ENCODE measurements around the gene TENT4B. TPM values are rescaled to one million over a fixed set of nuclear protein-coding genes. Genes with fewer than 3 reads are reported as not detected.

TENT4B gene
- total RNA-seq, 8 experiments from 2014 or later = 8.4 to 19.8 (median 10.1) TPM

DNA sequence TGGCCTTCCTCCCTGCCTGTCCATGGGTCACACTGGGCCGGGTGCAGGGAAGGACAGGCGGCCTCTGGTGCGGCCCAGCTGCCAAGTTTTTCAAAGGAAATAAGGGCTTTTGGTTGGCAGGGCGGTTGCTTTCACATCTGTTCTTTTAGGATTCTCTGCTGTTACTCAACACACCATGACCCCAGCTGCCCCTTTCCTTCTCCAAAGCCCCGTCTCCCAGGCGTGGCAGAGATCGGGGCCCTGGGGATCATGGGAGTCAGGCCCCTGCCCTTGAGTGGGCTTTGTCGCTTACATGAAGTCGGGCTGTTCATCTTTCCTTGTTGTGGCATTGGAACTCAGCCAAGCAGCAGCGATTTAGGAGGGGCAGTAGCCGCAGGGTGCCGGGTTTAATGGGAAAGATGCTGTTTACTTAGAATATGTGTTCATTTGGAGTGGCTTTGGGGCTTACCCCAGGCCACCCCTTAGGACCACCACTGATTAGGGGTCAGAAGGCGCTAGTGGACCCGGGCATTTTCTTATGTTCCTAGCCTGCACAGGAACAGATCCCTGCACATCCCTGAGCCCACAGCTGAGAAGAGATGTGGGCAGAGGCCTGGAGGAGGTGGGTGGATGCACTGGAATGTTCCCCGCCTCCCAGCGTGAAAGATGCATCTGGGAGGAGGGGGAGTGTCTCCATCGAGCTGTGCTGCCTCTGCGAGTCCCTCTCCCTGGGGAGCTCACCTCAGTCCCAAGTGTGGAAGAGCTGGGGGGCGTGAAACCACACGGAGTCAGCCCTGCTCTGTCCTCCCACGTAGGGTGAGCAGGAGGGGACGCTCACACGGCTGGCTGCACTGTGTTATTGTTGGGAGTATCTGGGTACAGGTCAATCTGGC is 106.5 kb downstream of the TENT4B start:
- Histone ChIP-seq H3K27ac (peak overlapping the region in 1 of 2 donors; percentile 45), H3K4me3 (no peak overlapping the region), H3K4me1 (replicated peaks in 1 of 2) (peaks cover 14 to 20% of the 10 kb centered on the region in 2 donors)
- ATAC-seq (replicated peaks in 6 of 8) = peak; percentile 45 to 91 (median 82)
- in situ Hi-C loops (cut with MboI; ENCODE audit: low pct_unique_long_range_greater_than_20kb in 2 of 9, low sequenced_read_pairs in 9 of 9, unreplicated experiment in 9 of 9) = no loop called here
- WGBS, 10 experiments = 0 to 30% (median 20%) methylated on average over 1 to 10 of the region's 23 CpGs; no CpG with 5 or more reads in 1 of the 10 experiments

- Histone ChIP-seq H3K27ac (peak overlapping the region in 1 of 2 donors; percentile 45), H3K4me3 (no peak overlapping the region), H3K4me1 (replicated peaks in 1 of 2) (peaks cover 14 to 20% of the 10 kb centered on the region in 2 donors)
- in situ Hi-C loops (cut with MboI; ENCODE audit: low pct_unique_long_range_greater_than_20kb in 2 of 9, low sequenced_read_pairs in 9 of 9, unreplicated experiment in 9 of 9) = no loop called here
- no peak for ATAC-seq (replicated peaks in 6 of 8)
- WGBS, 10 experiments = 73 to 100% (median 90%) methylated on average over 1 to 5 of the region's 9 CpGs; no CpG with 5 or more reads in 4 of the 10 experiments
Measured at GRCh38 chr16:50260206-50261159, 107.4 kb downstream of the TENT4B start.

DNA sequence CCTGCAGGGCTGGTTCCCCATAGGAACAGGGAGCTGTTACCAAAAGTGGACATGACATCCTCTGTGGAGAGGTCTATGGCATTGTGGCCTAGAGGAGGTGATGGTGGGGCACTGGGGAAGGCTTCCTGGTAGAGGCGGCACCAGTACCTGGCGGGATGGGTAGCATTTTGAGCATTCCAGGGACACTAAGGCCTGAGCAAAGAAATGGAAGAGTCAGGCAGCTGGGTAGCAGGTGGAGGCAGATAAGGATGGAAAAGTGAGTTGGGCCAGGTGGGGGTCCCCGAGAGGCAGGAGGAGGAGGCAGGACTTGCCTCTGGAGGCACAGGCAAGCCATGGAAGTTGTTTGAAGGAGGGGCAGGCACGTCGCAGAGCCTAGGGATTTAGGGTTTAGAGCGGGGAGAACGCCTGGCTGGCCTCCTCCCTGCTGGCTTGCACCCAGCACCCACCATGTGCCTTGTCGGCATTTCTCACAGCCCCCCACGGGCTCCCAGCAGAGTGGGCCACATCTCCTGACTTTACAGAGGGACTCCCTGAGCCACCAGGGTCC is 108.1 kb downstream of the TENT4B start:
- Histone ChIP-seq H3K4me3 (no peak overlapping the region), H3K27ac (no peak overlapping the region), H3K4me1 (replicated peaks in 1 of 2) (peaks cover 17 to 28% of the 10 kb centered on the region in 2 donors)
- in situ Hi-C loops (cut with MboI; ENCODE audit: low pct_unique_long_range_greater_than_20kb in 2 of 9, low sequenced_read_pairs in 9 of 9, unreplicated experiment in 9 of 9) = no loop called here
- no peak for ATAC-seq (replicated peaks in 6 of 8)
- WGBS, 10 experiments = 43 to 100% (median 88%) methylated on average over 1 to 3 of the region's 9 CpGs; no CpG with 5 or more reads in 4 of the 10 experiments

- WGBS, 10 experiments = 56 to 100% (median 71%) methylated on average over 1 to 7 of the region's 11 CpGs; no CpG with 5 or more reads in 5 of the 10 experiments
- no peak for ATAC-seq (replicated peaks in 6 of 8)
- Histone ChIP-seq H3K4me3 (no peak overlapping the region), H3K27ac (no peak overlapping the region), H3K4me1 (replicated peaks in 1 of 2) (peaks cover 23 to 33% of the 10 kb centered on the region in 2 donors)
- in situ Hi-C loops (cut with MboI; ENCODE audit: low pct_unique_long_range_greater_than_20kb in 2 of 9, low sequenced_read_pairs in 9 of 9, unreplicated experiment in 9 of 9) = no loop called here
Measured at GRCh38 chr16:50261707-50262235, 108.7 kb downstream of the TENT4B start.

DNA sequence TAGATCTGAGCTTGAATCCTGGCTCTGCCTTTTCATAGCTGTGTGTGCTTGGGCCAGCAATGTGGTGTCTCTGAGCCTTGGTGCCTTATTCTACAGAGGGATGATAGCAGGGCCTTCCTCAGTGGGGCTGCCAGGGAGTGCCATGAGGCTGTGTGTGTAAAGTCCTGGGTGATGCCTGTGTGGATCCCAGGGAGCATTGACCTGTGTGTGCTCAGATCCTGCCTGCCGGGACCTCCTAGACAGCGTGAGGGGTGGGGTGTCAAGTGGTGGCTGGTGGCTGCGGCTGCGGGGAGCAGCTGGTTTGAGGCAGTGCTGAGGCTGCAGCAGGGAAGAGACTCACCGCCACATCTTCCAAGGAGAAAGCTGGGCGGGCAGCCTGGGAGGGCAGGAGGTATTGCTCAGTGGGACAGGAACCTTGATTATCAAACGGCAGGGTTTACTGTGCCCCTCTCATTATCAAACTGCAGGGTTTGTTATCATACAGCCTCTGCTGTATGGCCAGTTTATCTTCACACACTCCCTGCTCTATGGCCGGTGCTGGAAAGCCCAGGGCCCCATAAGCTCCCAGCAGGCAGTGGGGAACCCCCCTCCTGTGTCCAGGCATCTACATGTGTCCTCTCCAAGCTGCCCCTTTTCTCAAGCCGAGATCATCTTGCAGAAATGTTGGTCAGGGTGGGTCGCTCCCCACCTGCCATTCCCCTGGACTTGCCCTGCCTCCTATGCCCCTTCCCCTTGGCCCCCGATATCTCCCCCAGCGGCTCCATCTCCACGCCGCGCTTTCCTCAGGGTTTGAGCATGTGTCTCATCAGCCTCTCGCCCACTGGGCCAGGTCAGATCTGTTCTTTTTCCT is 110.2 kb downstream of the TENT4B start:
- H3K4me1 ChIP-seq (replicated peaks in 1 of 2) = peaks cover 29 to 44% of the 10 kb centered on the region in 2 donors
- H3K4me3 ChIP-seq = no peak overlapping the region
- H3K27ac ChIP-seq = peak overlapping the region in 1 of 2 donors; percentile 28
- peak in 1 of 8 experiments; percentile 6 for ATAC-seq (replicated peaks in 6 of 8)
- 57 to 100% (median 60%) methylated on average over 1 to 3 of the region's 16 CpGs; no CpG with 5 or more reads in 7 of the 10 experiments for WGBS, 10 experiments
- in situ Hi-C loops (cut with MboI; ENCODE audit: low pct_unique_long_range_greater_than_20kb in 2 of 9, low sequenced_read_pairs in 9 of 9, unreplicated experiment in 9 of 9) = no loop called here

GRCh38 chr16:50263940-50264929 is 111.1 kb downstream of the TENT4B start:
- no peak for ATAC-seq (replicated peaks in 6 of 8)
- Histone ChIP-seq H3K27ac (no peak overlapping the region), H3K4me1 (replicated peaks in 1 of 2) (peaks cover 24 to 42% of the 10 kb centered on the region in 2 donors), H3K4me3 (no peak overlapping the region)
- WGBS, 10 experiments = 52 to 100% (median 79%) methylated on average over 1 to 6 of the region's 8 CpGs; no CpG with 5 or more reads in 4 of the 10 experiments
- in situ Hi-C loops (cut with MboI; ENCODE audit: low pct_unique_long_range_greater_than_20kb in 2 of 9, low sequenced_read_pairs in 9 of 9, unreplicated experiment in 9 of 9) = no loop called here

DNA sequence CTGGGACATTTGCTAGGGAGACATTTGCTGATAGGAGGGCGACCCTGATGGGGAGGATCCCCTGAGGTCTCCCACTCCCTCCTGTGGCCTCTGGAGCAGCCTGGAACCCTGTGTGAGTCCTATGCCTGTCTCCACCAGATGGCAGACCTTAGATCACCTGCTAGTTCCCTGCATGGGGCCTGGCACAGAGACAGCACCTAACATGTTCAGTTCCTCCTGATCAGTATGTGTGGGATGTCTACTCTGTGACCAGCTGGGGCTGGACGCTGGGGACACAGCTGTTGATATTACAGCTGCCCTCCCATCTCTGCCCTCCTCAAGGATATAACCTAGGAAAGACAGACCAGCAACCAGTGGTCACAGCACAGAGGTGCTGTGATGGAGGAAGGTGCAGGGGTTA is 112.2 kb downstream of the TENT4B start:
- peaks cover 15 to 34% of the 10 kb centered on the region in 2 donors for H3K4me1 ChIP-seq (replicated peaks in 1 of 2)
- WGBS, 10 experiments = 60 to 83% (median 80%) methylated on average over 1 to 2 of the region's 2 CpGs; no CpG with 5 or more reads in 7 of the 10 experiments

GRCh38 chr16:50265716-50266336 is 112.7 kb downstream of the TENT4B start:
- H3K4me1 ChIP-seq (replicated peaks in 1 of 2) = peaks cover 15 to 34% of the 10 kb centered on the region in 2 donors
- no peak for ATAC-seq (replicated peaks in 6 of 8)
- WGBS, 10 experiments = 75 to 100% (median 92%) methylated on average over 1 to 7 of the region's 10 CpGs; no CpG with 5 or more reads in 6 of the 10 experiments
- in situ Hi-C loops (cut with MboI; ENCODE audit: low pct_unique_long_range_greater_than_20kb in 2 of 9, low sequenced_read_pairs in 9 of 9, unreplicated experiment in 9 of 9) = no loop called here
- H3K4me3 ChIP-seq = no peak overlapping the region
- H3K27ac ChIP-seq = peak overlapping the region in 1 of 2 donors; percentile 78

More for the DNA sequence above, 112.2 kb downstream of the TENT4B start:
- no peak overlapping the region for H3K27ac ChIP-seq
- in situ Hi-C loops (cut with MboI; ENCODE audit: low pct_unique_long_range_greater_than_20kb in 2 of 9, low sequenced_read_pairs in 9 of 9, unreplicated experiment in 9 of 9) = no loop called here
- ATAC-seq (replicated peaks in 6 of 8) = peak in 2 of 8 experiments; percentile 5 to 62
- no peak overlapping the region for H3K4me3 ChIP-seq

- H3K27ac ChIP-seq = peak within 1 kb of the TSS; percentile 31 to 78
- peak; percentile 89 to 98 (median 96) for ATAC-seq (replicated peaks in 6 of 8)
- 0 to 90% (median 20%) methylated on average over 1 to 9 of the region's 25 CpGs; no CpG with 5 or more reads in 3 of the 10 experiments for WGBS, 10 experiments
- H3K4me3 ChIP-seq = peak within 1 kb of the TSS in 1 of 5 donors; percentile 16
- H3K4me1 ChIP-seq (replicated peaks in 1 of 2) = peaks cover 15 to 34% of the 10 kb centered on the region in 2 donors
- in situ Hi-C loops (cut with MboI; ENCODE audit: low pct_unique_long_range_greater_than_20kb in 2 of 9, low sequenced_read_pairs in 9 of 9, unreplicated experiment in 9 of 9) = no loop called here
Measured at GRCh38 chr16:50266337-50267091, 113.4 kb downstream of the TENT4B start, which contains the start of gene ADCY7. ADCY7 (plus strand) TSS chr16:50266551; CDS start chr16:50288180, 21,629 bp downstream.

- no peak for ATAC-seq (replicated peaks in 6 of 8)
- H3K4me3 ChIP-seq = no peak overlapping the region
- H3K4me1 ChIP-seq (replicated peaks in 1 of 2) = peaks cover 15 to 34% of the 10 kb centered on the region in 2 donors
- H3K27ac ChIP-seq = peak overlapping the region in 1 of 2 donors; percentile 78
- 36 to 93% (median 63%) methylated on average over 2 of the region's 8 CpGs; no CpG with 5 or more reads in 7 of the 10 experiments for WGBS, 10 experiments
- in situ Hi-C loops (cut with MboI; ENCODE audit: low pct_unique_long_range_greater_than_20kb in 2 of 9, low sequenced_read_pairs in 9 of 9, unreplicated experiment in 9 of 9) = no loop called here
Measured at GRCh38 chr16:50267151-50267631, 114.1 kb downstream of the TENT4B start.

Measured in motor neuron (in vitro differentiated cells).